WTC11 (cell line): ENCODE data around the gene C22orf31.

Experiments used
- NR2C2 ChIP-seq: sonication (generic); formaldehyde crosslinking; IDR thresholded peaks from 2 replicates; pipeline ENCODE4 v1.8.0; 2022; ENCODE audit warnings: mild to moderate bottlenecking, missing genetic modification reagents
- TF ChIP-seq, protein P1 (sequence below): sonication (generic); formaldehyde crosslinking; IDR thresholded peaks from 2 replicates; pipeline ENCODE4 v1.8.0; 2022; ENCODE audit warnings: mild to moderate bottlenecking, missing genetic modification reagents

DNA sequence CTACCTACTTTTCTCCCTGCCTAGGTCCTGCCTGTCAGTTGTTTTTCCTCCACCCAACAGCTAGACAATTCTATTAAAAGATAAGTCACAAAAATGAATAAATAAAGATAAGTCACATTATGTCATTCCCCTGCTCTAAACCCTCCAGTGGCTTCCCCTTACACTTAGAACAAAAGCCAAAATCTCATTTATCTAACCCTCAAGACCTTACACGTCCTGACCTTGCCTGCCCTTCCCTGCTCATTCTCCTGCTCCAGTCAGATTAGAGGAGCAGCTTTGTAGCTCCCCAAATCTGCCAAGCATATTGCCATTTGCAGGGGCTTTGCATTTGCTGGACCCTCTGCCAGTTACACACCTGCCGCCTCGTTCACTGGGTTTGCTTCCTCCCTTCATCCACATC lies 27.9 kb upstream of the C22orf31 start:
- no peak for TF ChIP-seq NR2C2 (CRISPR knock-in tag)
- TF ChIP-seq, protein P1, sequence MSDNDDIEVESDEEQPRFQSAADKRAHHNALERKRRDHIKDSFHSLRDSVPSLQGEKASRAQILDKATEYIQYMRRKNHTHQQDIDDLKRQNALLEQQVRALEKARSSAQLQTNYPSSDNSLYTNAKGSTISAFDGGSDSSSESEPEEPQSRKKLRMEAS (CRISPR knock-in tag): no peak
